GM19395 (cell line): ENCODE data around the gene MEDAG.

Experiments
- ATAC-seq: cut with Tn5 transposase; IDR thresholded peaks from one replicate; pipeline ENCODE4 v1.9.1; 2021; ENCODE audit warnings: mild to moderate bottlenecking, moderate library complexity; ENCODE audit not compliant: unreplicated experiment

MEDAG gene

DNA sequence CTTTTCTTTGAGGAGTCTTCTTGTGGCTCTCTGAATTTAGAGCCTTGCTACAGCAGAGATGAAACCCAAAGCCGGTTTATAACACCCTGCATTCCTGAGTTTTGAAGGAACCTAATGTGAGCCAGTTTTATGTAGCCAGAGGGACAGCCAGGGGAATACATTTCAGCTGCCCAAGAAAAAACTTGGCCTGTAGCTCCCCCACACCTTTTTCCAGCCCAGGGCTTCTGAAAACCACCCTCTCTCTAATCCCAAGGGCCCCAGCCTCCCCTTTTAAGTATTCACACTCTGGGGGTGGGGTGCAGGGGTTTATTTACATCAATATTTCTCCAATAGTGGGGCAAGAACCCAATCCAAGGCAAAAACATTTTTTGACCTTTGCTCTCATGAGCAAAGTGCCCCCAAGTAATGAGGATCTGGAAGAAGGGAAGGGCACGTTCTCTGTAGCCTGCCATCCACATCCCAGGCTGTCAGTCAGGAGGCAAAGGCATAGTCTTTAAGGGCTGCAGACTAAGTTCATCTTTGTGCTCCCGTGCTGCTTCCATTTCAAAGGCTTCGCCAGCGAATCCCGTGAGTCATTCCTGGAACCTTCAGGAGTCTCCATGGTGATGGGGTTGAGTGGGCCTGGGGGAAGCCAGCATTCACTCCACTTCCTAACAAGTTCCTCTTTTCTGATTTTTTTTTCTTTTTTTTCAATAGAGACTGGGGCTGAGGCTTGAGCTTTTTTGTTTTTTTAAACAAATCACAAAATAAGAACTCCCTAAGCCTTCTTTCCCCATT is 33.2 kb upstream of the MEDAG start:
- ATAC-seq = no peak

DNA sequence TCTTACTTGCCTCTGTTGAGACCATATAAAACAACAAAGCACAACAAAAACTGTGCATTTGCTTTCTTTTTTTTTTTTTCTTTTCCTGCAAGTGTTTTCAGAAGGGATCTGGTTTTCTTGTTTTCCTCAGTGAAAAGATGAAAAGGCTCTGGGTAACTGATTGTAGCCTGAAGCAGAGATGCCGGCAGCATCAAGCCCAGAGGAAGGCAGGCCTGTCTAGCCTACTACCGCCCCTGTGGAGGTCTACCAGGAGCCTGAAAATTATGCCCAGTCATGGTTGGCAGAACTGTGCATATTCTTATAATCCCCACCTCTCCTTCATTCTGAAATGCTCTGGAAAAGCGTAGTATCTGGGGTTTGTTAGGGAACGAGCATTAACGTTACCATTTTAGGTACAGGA is 32.6 kb upstream of the MEDAG start:
- no peak for ATAC-seq

DNA sequence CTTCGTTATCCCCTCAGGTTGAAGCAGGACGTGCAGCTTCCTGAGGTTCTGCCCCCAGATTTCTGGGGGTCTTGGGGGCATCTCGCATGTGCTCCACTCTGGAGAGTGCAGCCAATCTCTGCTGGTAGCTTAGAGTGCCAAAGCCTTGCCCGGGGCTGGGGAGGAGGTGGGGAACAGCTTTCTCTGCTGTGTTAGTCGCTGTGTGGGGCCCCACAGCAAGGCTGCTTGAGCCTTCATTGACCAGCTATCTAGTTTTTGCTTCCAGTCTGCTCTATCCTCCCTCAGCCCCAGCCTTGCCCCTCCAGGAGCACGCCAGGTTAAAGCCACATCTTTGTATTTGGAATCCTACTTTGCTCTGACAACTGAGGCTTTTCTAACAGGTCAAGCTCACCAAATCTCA is 32.0 kb upstream of the MEDAG start:
- ATAC-seq = no peak

GRCh38 chr13:30874561-30874960 is 31.5 kb upstream of the MEDAG start:
- no peak for ATAC-seq

DNA sequence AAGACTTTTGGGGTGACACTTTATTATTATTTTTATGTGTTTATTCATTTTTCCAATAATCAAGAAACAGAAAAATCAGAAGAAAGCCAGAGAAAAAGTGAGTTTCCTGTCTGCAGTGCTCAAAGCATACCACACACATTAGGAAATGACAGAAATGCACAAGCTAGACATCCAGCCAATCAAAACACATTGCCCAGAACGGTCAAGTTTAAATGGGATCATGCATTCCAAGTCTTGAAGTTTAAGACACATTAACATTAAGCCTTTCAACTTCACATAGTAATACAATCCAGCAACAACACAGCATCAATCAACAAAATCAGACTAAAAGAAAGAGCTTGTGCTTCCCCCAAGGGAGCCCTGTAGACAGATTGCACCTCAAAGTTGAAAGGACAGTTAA is 28.7 kb upstream of the MEDAG start:
- ATAC-seq = no peak

GRCh38 chr13:30880151-30880855 is 25.8 kb upstream of the MEDAG start:
- ATAC-seq = no peak

DNA sequence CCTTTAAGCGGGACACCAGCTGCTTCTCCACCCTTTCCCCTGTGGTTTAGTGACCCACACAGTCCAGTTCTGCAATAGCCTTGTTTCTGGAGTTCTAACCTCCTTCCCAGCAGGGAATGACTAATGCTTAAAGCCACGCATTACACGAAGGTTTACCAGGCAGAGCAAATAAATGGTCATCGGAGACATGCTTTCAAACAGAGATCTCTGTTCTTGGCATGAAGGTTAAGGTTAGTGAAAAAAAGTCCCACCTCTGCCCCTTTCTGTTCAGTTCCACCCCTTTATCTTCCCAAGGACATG is 25.3 kb upstream of the MEDAG start:
- no peak for ATAC-seq

DNA sequence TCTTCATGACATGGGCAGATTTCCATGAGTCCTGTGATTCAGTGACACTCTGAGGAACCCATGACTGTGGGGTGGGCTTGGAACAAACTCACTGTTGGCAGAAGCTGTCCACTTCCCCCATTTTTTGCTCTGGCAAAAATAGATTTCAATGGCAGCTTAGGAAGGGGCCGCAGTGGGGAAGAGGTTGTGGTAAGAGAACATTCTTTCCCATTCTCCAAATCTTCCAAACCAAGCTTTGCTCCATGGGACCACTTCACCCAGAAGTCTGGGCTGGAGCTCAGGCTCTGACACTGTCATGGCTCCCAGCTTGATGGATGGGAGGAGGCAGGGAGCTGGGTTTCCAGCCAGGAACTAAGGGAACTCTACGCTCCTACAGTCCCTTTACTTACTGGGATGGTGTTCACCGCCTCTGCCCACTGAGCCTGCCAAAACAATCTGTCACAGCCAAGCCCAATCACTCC is 24.9 kb upstream of the MEDAG start:
- ATAC-seq = no peak

- no peak for ATAC-seq
Observed at GRCh38 chr13:30882026-30882850, 23.8 kb upstream of the MEDAG start.

- ATAC-seq = no peak
Observed at GRCh38 chr13:30882996-30883766, 22.9 kb upstream of the MEDAG start.

- ATAC-seq = no peak
Observed at GRCh38 chr13:30884543-30884942, 21.5 kb upstream of the MEDAG start.

DNA sequence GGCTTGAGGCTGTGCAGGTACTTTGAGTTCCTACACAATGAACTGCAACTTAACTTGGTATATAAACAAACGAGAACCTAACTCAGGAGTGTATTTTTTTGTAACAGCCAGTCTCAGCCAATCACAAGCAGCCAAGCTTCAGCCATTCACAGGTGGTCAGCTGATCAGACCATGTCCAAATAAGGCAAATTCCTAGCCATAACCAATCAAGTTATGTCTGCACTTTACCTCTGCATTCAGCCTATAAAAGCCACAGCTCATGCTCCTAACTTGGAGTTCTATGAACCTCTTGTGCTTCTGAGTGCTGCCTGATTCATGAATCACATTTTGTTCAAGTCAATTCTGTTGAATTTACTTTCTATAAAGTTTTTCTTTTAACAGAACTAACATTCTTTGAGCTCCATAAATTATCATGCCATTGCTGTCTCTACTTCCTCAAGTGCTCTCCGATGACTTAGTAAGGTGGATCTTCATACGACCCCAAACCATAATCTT is 16.8 kb upstream of the MEDAG start:
- ATAC-seq = no peak

- no peak for ATAC-seq
Observed at GRCh38 chr13:30892966-30893365, 13.1 kb upstream of the MEDAG start.

GRCh38 chr13:30895773-30896172 is 10.3 kb upstream of the MEDAG start:
- ATAC-seq = no peak

DNA sequence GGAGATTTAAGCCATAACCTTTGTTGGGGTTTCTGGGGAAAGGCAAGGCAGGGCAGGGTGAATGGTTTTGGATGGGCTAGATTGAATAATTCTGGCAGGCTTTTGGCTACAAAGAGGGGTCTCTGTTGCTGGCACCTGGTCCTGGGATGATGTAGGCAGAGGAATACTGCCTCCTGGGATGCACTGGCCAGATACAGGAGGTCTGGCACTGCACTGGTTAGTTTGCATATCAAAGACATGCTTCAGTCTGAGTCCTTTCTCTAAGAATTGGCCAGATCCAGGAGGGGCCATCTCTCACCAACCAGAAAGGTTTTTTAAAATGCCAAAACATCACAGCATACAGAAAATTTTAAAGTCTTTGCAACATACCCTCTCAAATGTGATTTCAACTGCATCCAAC is 8.0 kb upstream of the MEDAG start:
- ATAC-seq = no peak

GRCh38 chr13:30898678-30899241 is 7.3 kb upstream of the MEDAG start:
- no peak for ATAC-seq

DNA sequence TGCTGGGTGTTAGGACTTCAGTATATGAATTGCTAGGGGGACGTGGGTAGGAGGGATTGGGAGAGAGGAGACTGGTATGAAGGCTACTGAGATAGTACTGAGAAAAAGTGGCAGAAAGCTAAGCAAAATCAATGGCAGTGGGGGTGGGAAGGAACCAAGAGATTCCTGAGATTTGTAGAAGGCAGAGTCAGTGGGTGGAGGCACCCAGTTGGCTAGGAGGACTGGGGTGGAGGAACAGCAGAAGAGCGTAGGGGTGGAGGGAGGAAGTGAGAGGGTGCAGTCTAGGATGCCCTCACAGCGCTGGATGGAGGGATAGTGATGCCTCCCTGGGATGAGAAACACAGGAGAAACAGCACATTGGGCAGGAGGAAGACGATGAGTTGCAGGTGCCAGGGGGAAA is 5.6 kb upstream of the MEDAG start:
- ATAC-seq = no peak

DNA sequence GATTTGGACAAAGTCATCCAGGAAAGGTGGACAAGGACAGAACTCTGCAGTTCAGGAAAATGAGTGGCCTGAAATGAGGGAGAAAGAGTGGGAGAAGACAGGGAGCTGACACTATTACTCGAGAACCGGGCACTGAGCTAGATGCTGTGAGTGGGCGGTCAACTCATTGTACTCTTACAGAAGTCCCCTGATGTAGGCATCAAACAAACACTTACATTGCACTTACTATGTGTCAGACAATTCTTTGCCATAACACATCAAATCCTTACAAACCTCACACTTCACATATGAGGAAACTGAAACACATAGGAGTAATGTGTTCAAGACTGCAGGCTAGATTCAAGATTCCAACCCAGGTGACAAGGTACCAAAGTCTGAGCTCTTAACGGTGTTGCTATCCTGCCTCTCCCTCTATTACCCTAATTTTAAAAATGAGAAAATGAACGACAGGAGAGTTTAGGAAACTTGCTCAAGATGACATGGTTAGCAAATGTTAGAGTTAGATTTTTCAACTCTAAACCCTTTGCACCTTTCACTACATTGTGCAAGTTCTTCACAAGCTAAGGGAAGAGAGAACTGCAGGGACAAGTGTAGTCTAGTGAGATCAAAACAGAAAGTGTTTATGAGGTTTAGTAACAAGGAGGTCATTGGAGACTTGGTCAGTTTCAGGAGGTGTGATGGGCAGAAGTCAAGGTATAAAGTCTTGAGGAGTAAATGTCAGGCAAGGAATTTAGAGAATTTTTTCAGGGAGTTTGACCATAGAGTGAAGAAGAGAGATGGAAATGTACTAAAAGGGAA is 4.9 kb upstream of the MEDAG start:
- no peak for ATAC-seq

GRCh38 chr13:30904043-30904442 is 2.0 kb upstream of the MEDAG start:
- ATAC-seq = no peak
